CD4-positive, alpha-beta memory T cell (primary cell): ENCODE results near the gene CEP131. TPM values are rescaled to one million over a fixed set of nuclear protein-coding genes. Genes with fewer than 3 reads are reported as not detected.

Source experiments
- CTCF ChIA-PET: fragments of 350-600 bp; sonication (Branson Sonifier 250); formaldehyde crosslinking; loops from one replicate; lab custom pipeline; 2021; ENCODE audit warnings: inconsistent platforms; ENCODE audit not compliant: partially characterized antibody; lab: Charles Lee
- POLR2A ChIA-PET: fragments of 350-600 bp; sonication (Branson Sonifier 250); formaldehyde crosslinking; loops from one replicate; lab custom pipeline; 2021; ENCODE audit not compliant: partially characterized antibody; lab: Charles Lee
- DNase-seq, 5 donors: peaks; one replicate each; pipeline versions ENCODE4 v3.0.0 to v3.0.0-alpha.2; 2020 to 2022; ENCODE audit warnings: mixed read lengths in 1 of 5
- H3K27ac ChIP-seq: one replicate; pipeline ENCODE4 v1.7.0; 2013; ENCODE audit warnings: low read depth, low read length
- H3K27me3 ChIP-seq: 2 replicates; pipeline ENCODE4 v1.7.0; 2013; ENCODE audit warnings: mild to moderate bottlenecking, low read length, moderate library complexity; ENCODE audit not compliant: insufficient read depth
- H3K36me3 ChIP-seq: 2 replicates; pipeline ENCODE4 v1.7.0; 2013; ENCODE audit warnings: mild to moderate bottlenecking, low read length, moderate library complexity; ENCODE audit not compliant: insufficient read depth
- H3K4me1 ChIP-seq: 2 replicates; pipeline ENCODE4 v1.7.0; 2013; ENCODE audit warnings: mild to moderate bottlenecking, low read length, moderate library complexity; ENCODE audit not compliant: insufficient read depth
- H3K4me3 ChIP-seq, 2 donors: one replicate each; pipeline ENCODE4 v1.7.0; 2013; ENCODE audit warnings: low read length in 2 of 2, mild to moderate bottlenecking in 1 of 2
- H3K9me3 ChIP-seq, 2 donors: one replicate each; pipeline ENCODE4 v1.7.0; 2013; ENCODE audit warnings: low read length in 2 of 2, control low read depth in 1 of 2; ENCODE audit not compliant: control insufficient read depth in 1 of 2
- H3K27ac Mint-ChIP-seq, 7 donors: one replicate each; pipeline ENCODE4 v1.8.0; 2020 to 2021; ENCODE audit warnings: mixed read lengths in 7 of 7, mild to moderate bottlenecking in 6 of 7, inconsistent platforms in 3 of 7, moderate library complexity in 3 of 7
- H3K27me3 Mint-ChIP-seq, 2 donors: one replicate each; pipeline ENCODE4 v1.8.0; 2020 to 2021; ENCODE audit warnings: mixed read lengths in 2 of 2
- H3K36me3 Mint-ChIP-seq, 2 donors: one replicate each; pipeline ENCODE4 v1.8.0; 2020 to 2021; ENCODE audit warnings: mixed read lengths in 2 of 2, inconsistent platforms in 1 of 2, mild to moderate bottlenecking in 1 of 2
- H3K4me1 Mint-ChIP-seq, 4 donors: one replicate each; pipeline ENCODE4 v1.8.0; 2020 to 2021; ENCODE audit warnings: mixed read lengths in 4 of 4, mild to moderate bottlenecking in 1 of 4
- H3K4me3 Mint-ChIP-seq, 8 donors: one replicate each; pipeline ENCODE4 v1.8.0; 2020 to 2021; ENCODE audit warnings: mixed read lengths in 8 of 8, mild to moderate bottlenecking in 7 of 8, moderate library complexity in 6 of 8, inconsistent platforms in 3 of 8
- H3K9me3 Mint-ChIP-seq, 8 donors: one replicate each; pipeline ENCODE4 v1.8.0; 2020 to 2021; ENCODE audit warnings: mixed read lengths in 8 of 8, mild to moderate bottlenecking in 5 of 8, inconsistent platforms in 3 of 8, moderate library complexity in 1 of 8
- intact Hi-C: fragments of 100-400 bp; cut with micrococcal nuclease; formaldehyde crosslinking; loops from one replicate; pipeline ENCODE4 v1.15.1; 2023
- polyA plus RNA-seq, 2 donors: library from polyadenylated mRNA; unstranded; fragments of 300-500 nt; fragmentation: Illumina TruSeq; gene quantifications; one replicate each; pipeline ENCODE4 v1.2.3, GENCODE V29; 2021
- total RNA-seq, 2 experiments: library from RNA; stranded (reverse); gene quantifications; one replicate each; pipeline ENCODE4 v1.2.3, GENCODE V29; 2021

CEP131 gene
- total and polyA plus RNA-seq, 4 experiments from 2014 or later: 1.7 to 10.5 (median 6.7) TPM

- ChIA-PET CTCF (interaction anchor here (0.7 to 3.2 kb wide), 5 partner anchors 96 to 458 kb away, joined by 3 to 11 read pairs (median 3); partner anchors contain the start of genes NDUFAF8 and TEPSIN), POLR2A (no interaction called here)
- DNase-seq: no peak
- H3K4me1 ChIP-seq: no peaks in the 10 kb centered on the region
- Mint-ChIP-seq H3K9me3 (no peaks in the 10 kb centered on the region), H3K4me1 (peaks cover 0 to 3% (median 0%) of the 10 kb centered on the region in 4 donors), H3K27ac (no peak overlapping the region), H3K36me3 (no peaks in the 10 kb centered on the region), H3K27me3 (peaks cover 3% of the 10 kb centered on the region in 2 donors), H3K4me3 (no peak overlapping the region)
- no peaks in the 10 kb centered on the region for H3K9me3 ChIP-seq
- H3K27ac ChIP-seq: no peak overlapping the region
- H3K27me3 ChIP-seq: no peaks in the 10 kb centered on the region
- intact Hi-C loops: no loop called here
- H3K4me3 ChIP-seq: no peak overlapping the region
- H3K36me3 ChIP-seq: no peaks in the 10 kb centered on the region
These were observed 79.6 kb downstream of the CEP131 start for GRCh38 chr17:81143200-81143527.

- ChIA-PET CTCF (interaction anchor here (0.7 to 3.2 kb wide), 10 partner anchors 10 to 458 kb away, joined by 3 to 11 read pairs (median 3); partner anchors contain the start of genes NDUFAF8 and TEPSIN), POLR2A (no interaction called here)
- Histone ChIP-seq H3K9me3 (no peaks in the 10 kb centered on the region), H3K36me3 (no peaks in the 10 kb centered on the region), H3K4me1 (no peaks in the 10 kb centered on the region), H3K27ac (no peak overlapping the region), H3K4me3 (no peak overlapping the region), H3K27me3 (no peaks in the 10 kb centered on the region)
- H3K36me3 Mint-ChIP-seq: no peaks in the 10 kb centered on the region
- peak; percentile 41 to 51 (median 49) for DNase-seq
- H3K4me3 Mint-ChIP-seq: no peak overlapping the region
- H3K27ac Mint-ChIP-seq: no peak overlapping the region
- peaks cover 2% of the 10 kb centered on the region in 2 donors for H3K27me3 Mint-ChIP-seq
- peaks cover 0 to 3% (median 0%) of the 10 kb centered on the region in 4 donors for H3K4me1 Mint-ChIP-seq
- intact Hi-C loops: no loop called here
- peaks cover 0 to 3% (median 0%) of the 10 kb centered on the region in 8 donors for H3K9me3 Mint-ChIP-seq
These were observed 80.2 kb downstream of the CEP131 start for GRCh38 chr17:81142301-81143199.

- no peaks in the 10 kb centered on the region for H3K36me3 ChIP-seq
- intact Hi-C loops: no loop called here
- Mint-ChIP-seq H3K4me3 (no peak overlapping the region), H3K27ac (no peak overlapping the region), H3K27me3 (peaks cover 2% of the 10 kb centered on the region in 2 donors), H3K4me1 (peaks cover 0 to 3% (median 0%) of the 10 kb centered on the region in 4 donors), H3K9me3 (peaks cover 0 to 3% (median 0%) of the 10 kb centered on the region in 8 donors), H3K36me3 (no peaks in the 10 kb centered on the region)
- H3K4me3 ChIP-seq: no peak overlapping the region
- no peaks in the 10 kb centered on the region for H3K27me3 ChIP-seq
- ChIA-PET POLR2A (interaction anchor here (0.6 to 0.9 kb wide), 2 partner anchors 344 to 377 kb away, joined by 3 to 4 read pairs; no protein-coding TSS in a partner anchor), CTCF (no interaction called here)
- no peaks in the 10 kb centered on the region for H3K9me3 ChIP-seq
- no peak overlapping the region for H3K27ac ChIP-seq
- H3K4me1 ChIP-seq: no peaks in the 10 kb centered on the region
- DNase-seq: no peak
These were observed 82.1 kb downstream of the CEP131 start for GRCh38 chr17:81140695-81141094.

GRCh38 chr17:81140018-81140417, 82.7 kb downstream of the CEP131 start:
- no peaks in the 10 kb centered on the region for H3K4me1 ChIP-seq
- H3K4me3 Mint-ChIP-seq: no peak overlapping the region
- H3K27ac ChIP-seq: no peak overlapping the region
- H3K9me3 Mint-ChIP-seq: peaks cover 0 to 3% (median 0%) of the 10 kb centered on the region in 8 donors
- H3K4me1 Mint-ChIP-seq: peaks cover 0 to 3% (median 0%) of the 10 kb centered on the region in 4 donors
- H3K36me3 Mint-ChIP-seq: no peaks in the 10 kb centered on the region
- peaks cover 2% of the 10 kb centered on the region in 2 donors for H3K27me3 Mint-ChIP-seq
- intact Hi-C loops: no loop called here
- H3K9me3 ChIP-seq: no peaks in the 10 kb centered on the region
- no peaks in the 10 kb centered on the region for H3K36me3 ChIP-seq
- no peak for DNase-seq
- no peaks in the 10 kb centered on the region for H3K27me3 ChIP-seq
- CTCF ChIA-PET: no interaction called here
- no peak overlapping the region for H3K27ac Mint-ChIP-seq
- no peak overlapping the region for H3K4me3 ChIP-seq
- POLR2A ChIA-PET: interaction anchor here (0.9 kb wide), 1 partner anchor 344 kb away, joined by 4 read pairs; no protein-coding TSS in a partner anchor

Other genes with a start within 250 kb of the CEP131 start
- gene CHMP6, start 231.1 kb downstream of the CEP131 start, total RNA-seq: 10 to 100 TPM; 41.4 to 42.3 TPM
- gene CHMP6, start 231.1 kb downstream of the CEP131 start, polyA plus RNA-seq: 10 to 100 TPM; 36.7 to 48.7 TPM
- 1 to 10 TPM; 5.4 to 7.2 TPM for gene BAIAP2, start 187.8 kb downstream of the CEP131 start, total RNA-seq
- 1 to 10 TPM; 2.1 to 5.6 TPM for gene BAIAP2, start 187.8 kb downstream of the CEP131 start, polyA plus RNA-seq
- not detected for gene PVALEF, start 57.5 kb downstream of the CEP131 start, total RNA-seq
- gene PVALEF, start 57.5 kb downstream of the CEP131 start, polyA plus RNA-seq: not detected
- 1 to 10 TPM; 1.4 to 2.1 TPM for gene AATK, start 56.7 kb downstream of the CEP131 start, total RNA-seq
- gene AATK, start 56.7 kb downstream of the CEP131 start, polyA plus RNA-seq: under 1 TPM; 0.09 to 0.17 TPM
- 100 to 1,000 TPM; 111 to 126 TPM for gene TEPSIN, start 16.1 kb upstream of the CEP131 start, total RNA-seq
- 1 to 10 TPM; 2.0 to 5.3 TPM for gene TEPSIN, start 16.1 kb upstream of the CEP131 start, polyA plus RNA-seq
- 10 to 100 TPM; 40.1 to 45.1 TPM for gene NDUFAF8, start 16.4 kb upstream of the CEP131 start, total RNA-seq
- gene NDUFAF8, start 16.4 kb upstream of the CEP131 start, polyA plus RNA-seq: 10 to 100 TPM; 64.5 to 78.6 TPM
- gene SLC38A10, start 72.3 kb upstream of the CEP131 start, total RNA-seq: 100 to 1,000 TPM; 112 to 113 TPM
- 10 to 100 TPM; 49.0 to 69.6 TPM for gene SLC38A10, start 72.3 kb upstream of the CEP131 start, polyA plus RNA-seq
- gene BAHCC1, start 172.5 kb upstream of the CEP131 start, total RNA-seq: not detected
- not detected for gene BAHCC1, start 172.5 kb upstream of the CEP131 start, polyA plus RNA-seq